MM.1S (cell line): Measurements from ENCODE around the gene PDE6A.

Experiments used
- DNase-seq: peaks from one replicate; pipeline ENCODE4 v3.0.0-alpha.2; 2015
- H2AFZ ChIP-seq: fragments of 300-600 bp; sonication (generic); 2 replicates; pipeline ENCODE4 v1.6.0; 2016; ENCODE audit warnings: antibody characterized with exemption, low read length
- H3F3A ChIP-seq: fragments of 300-600 bp; sonication (generic); 2 replicates; pipeline ENCODE4 v1.6.1; 2016; ENCODE audit warnings: mild to moderate bottlenecking, antibody characterized with exemption, low read length, moderate library complexity, mixed read lengths; ENCODE audit not compliant: insufficient read depth
- H3K27ac ChIP-seq: fragments of 300-600 bp; sonication (generic); 2 replicates; pipeline ENCODE4 v1.5.1; 2016; ENCODE audit warnings: mild to moderate bottlenecking, low read length
- H3K27me3 ChIP-seq: fragments of 300-600 bp; sonication (generic); replicated peaks from 2 replicates; pipeline ENCODE4 v1.6.0; 2016; ENCODE audit warnings: low read length; ENCODE audit not compliant: insufficient read depth
- H3K36me3 ChIP-seq: fragments of 300-600 bp; sonication (generic); replicated peaks from 2 replicates; pipeline ENCODE4 v1.6.1; 2016; ENCODE audit warnings: mild to moderate bottlenecking, low read length, mixed read lengths; ENCODE audit not compliant: insufficient read depth
- H3K4me1 ChIP-seq: fragments of 300-600 bp; sonication (generic); 2 replicates; pipeline ENCODE4 v1.6.1; 2016; ENCODE audit warnings: low read length, mixed read lengths
- H3K4me2 ChIP-seq: fragments of 300-600 bp; sonication (generic); 2 replicates; pipeline ENCODE4 v1.6.0; 2016; ENCODE audit warnings: low read depth, low read length
- H3K4me3 ChIP-seq: fragments of 300-600 bp; sonication (generic); 2 replicates; pipeline ENCODE4 v1.5.1; 2016; ENCODE audit warnings: low read length, mixed read lengths
- H3K79me2 ChIP-seq: fragments of 300-600 bp; sonication (generic); 2 replicates; pipeline ENCODE4 v1.6.1; 2016; ENCODE audit warnings: mixed run types, low read length, mixed read lengths
- H3K9ac ChIP-seq: fragments of 300-600 bp; sonication (generic); 2 replicates; pipeline ENCODE4 v1.6.1; 2016; ENCODE audit warnings: low read length, mixed read lengths
- H3K9me2 ChIP-seq: fragments of 300-600 bp; sonication (generic); replicated peaks from 2 replicates; pipeline ENCODE4 v1.6.1; 2016; ENCODE audit warnings: mild to moderate bottlenecking, low read length, mixed read lengths; ENCODE audit not compliant: insufficient read depth
- H3K9me3 ChIP-seq: fragments of 300-600 bp; sonication (generic); replicated peaks from 2 replicates; pipeline ENCODE4 v1.6.1; 2016; ENCODE audit warnings: mild to moderate bottlenecking, low read length, mixed read lengths; ENCODE audit not compliant: insufficient read depth
- H4K20me1 ChIP-seq: fragments of 300-600 bp; sonication (generic); 2 replicates; pipeline ENCODE4 v1.6.1; 2016; ENCODE audit warnings: mild to moderate bottlenecking, low read length, moderate library complexity, mixed read lengths; ENCODE audit not compliant: insufficient read depth
- CTCF ChIP-seq: fragments of 300-600 bp; sonication (generic); IDR thresholded peaks from 2 replicates; pipeline ENCODE4 v1.5.1; 2016; ENCODE audit warnings: antibody characterized with exemption, low read length, mixed read lengths
- EZH2 ChIP-seq: fragments of 300-600 bp; sonication (generic); optimal IDR thresholded peaks from 2 replicates; pipeline ENCODE3; 2017; ENCODE audit warnings: low read depth, mild to moderate bottlenecking, antibody characterized with exemption, low read length, mixed read lengths
- EZH2phosphoT487 ChIP-seq: fragments of 300-600 bp; sonication (generic); IDR thresholded peaks from 2 replicates; pipeline ENCODE4 v1.6.1; 2018; ENCODE audit warnings: antibody characterized with exemption, low read length

PDE6A gene

GRCh38 chr5:149846021-149846420, 98.6 kb downstream of the PDE6A start:
- Histone ChIP-seq H4K20me1 (no peaks in the 10 kb centered on the region), H3K79me2 (no peaks in the 10 kb centered on the region), H3K9ac (no peak overlapping the region), H3F3A (no peaks in the 10 kb centered on the region), H3K4me1 (no peaks in the 10 kb centered on the region), H3K36me3 (no peaks in the 10 kb centered on the region), H3K27ac (no peak overlapping the region), H3K4me2 (no peak overlapping the region), H3K9me2 (no peaks in the 10 kb centered on the region), H2AFZ (no peak overlapping the region), H3K27me3 (no peaks in the 10 kb centered on the region), H3K9me3 (no peaks in the 10 kb centered on the region), H3K4me3 (no peak overlapping the region)
- no peak for DNase-seq
- TF ChIP-seq CTCF = no peak
- no peak for TF ChIP-seq EZH2phosphoT487
- no peak for TF ChIP-seq EZH2

GRCh38 chr5:149845601-149846000, 99.0 kb downstream of the PDE6A start:
- no peak overlapping the region for H3K4me2 ChIP-seq
- H3K9me3 ChIP-seq = no peaks in the 10 kb centered on the region
- no peak overlapping the region for H3K9ac ChIP-seq
- no peaks in the 10 kb centered on the region for H4K20me1 ChIP-seq
- no peak for DNase-seq
- no peaks in the 10 kb centered on the region for H3K79me2 ChIP-seq
- no peaks in the 10 kb centered on the region for H3F3A ChIP-seq
- H3K9me2 ChIP-seq = no peaks in the 10 kb centered on the region
- H3K27me3 ChIP-seq = no peaks in the 10 kb centered on the region
- TF ChIP-seq CTCF (no peak), EZH2phosphoT487 (no peak), EZH2 (no peak)
- no peak overlapping the region for H2AFZ ChIP-seq
- H3K4me3 ChIP-seq = no peak overlapping the region
- no peak overlapping the region for H3K27ac ChIP-seq
- H3K36me3 ChIP-seq = no peaks in the 10 kb centered on the region
- H3K4me1 ChIP-seq = no peaks in the 10 kb centered on the region

GRCh38 chr5:149841851-149842793, 102.5 kb downstream of the PDE6A start:
- Histone ChIP-seq H3K4me1 (no peaks in the 10 kb centered on the region), H3K4me2 (no peak overlapping the region), H3K9me3 (no peaks in the 10 kb centered on the region), H3K27ac (no peak overlapping the region), H3F3A (no peaks in the 10 kb centered on the region), H3K27me3 (no peaks in the 10 kb centered on the region), H2AFZ (no peak overlapping the region), H3K79me2 (no peaks in the 10 kb centered on the region), H3K9ac (no peak overlapping the region), H4K20me1 (no peaks in the 10 kb centered on the region), H3K4me3 (no peak overlapping the region), H3K9me2 (no peaks in the 10 kb centered on the region), H3K36me3 (no peaks in the 10 kb centered on the region)
- TF ChIP-seq CTCF (no peak), EZH2phosphoT487 (no peak), EZH2 (no peak)
- DNase-seq = no peak
